ENCODE measurements around the gene NFX1. TPM values are rescaled to one million over a fixed set of nuclear protein-coding genes. Genes with fewer than 3 reads are reported as not detected.
A peak's percentile ranks its signal among the peaks of the same experiment; 100 is the strongest.

NFX1 gene
- total and polyA plus RNA-seq, 10 of the 15 experiments (the other 5 are each of a cell fraction or from before 2014, with no cell fraction given): 11.9 to 45.1 (median 36.1) TPM

DNA sequence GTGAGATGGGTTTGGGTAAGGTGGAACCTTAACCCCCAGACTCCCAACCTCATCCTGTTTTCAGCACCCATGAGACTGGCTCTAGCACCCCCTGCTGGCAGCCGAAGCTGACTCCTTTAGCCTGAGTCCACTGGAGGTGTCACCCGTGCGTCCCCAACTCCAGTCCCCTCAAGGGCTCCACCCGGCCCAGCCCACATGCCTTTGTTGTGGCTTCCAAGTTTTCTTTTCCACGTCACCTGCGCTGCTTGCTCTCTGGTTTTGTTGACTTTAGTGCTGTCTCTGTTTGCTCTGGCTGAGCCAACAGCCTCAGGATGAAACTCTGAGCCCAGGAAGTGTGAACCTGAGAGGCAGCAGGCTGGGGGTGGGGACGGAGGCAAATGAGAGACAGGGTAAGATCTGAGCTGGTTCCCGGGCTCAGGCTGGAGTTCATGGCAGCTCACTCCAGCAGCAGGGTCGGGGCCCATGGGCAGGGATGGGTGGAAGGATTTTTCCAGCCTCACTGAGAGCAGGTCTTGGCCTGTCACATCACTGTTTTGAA is 125.3 kb downstream of the NFX1 start (continued):
- TF ChIP-seq, protein P1, sequence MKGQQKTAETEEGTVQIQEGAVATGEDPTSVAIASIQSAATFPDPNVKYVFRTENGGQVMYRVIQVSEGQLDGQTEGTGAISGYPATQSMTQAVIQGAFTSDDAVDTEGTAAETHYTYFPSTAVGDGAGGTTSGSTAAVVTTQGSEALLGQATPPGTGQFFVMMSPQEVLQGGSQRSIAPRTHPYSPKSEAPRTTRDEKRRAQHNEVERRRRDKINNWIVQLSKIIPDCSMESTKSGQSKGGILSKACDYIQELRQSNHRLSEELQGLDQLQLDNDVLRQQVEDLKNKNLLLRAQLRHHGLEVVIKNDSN (IDR thresholded peaks at IDR 0.05; ENCODE audit: borderline replicate concordance, extremely low read length, insufficient read depth, low read depth, low read length): no peak
- TF ChIP-seq KAT2A (conservative IDR thresholded peaks at IDR 0.05; ENCODE audit: control insufficient read depth, low read depth, low read length) (no peak), ZBED1 (IDR thresholded peaks at IDR 0.05; ENCODE audit: borderline replicate concordance) (no peak), SPI1 (IDR thresholded peaks at IDR 0.05; ENCODE audit: borderline replicate concordance, insufficient read depth, low read depth, low read length) (no peak), CHD2 (IDR thresholded peaks at IDR 0.05; ENCODE audit: borderline replicate concordance, low read depth, low read length) (no peak), DPF2 (IDR thresholded peaks at IDR 0.05) (no peak), ESRRA (IDR thresholded peaks at IDR 0.05; ENCODE audit: low read length) (no peak), HDGF (IDR thresholded peaks at IDR 0.05) (no peak), GABPA (IDR thresholded peaks at IDR 0.05; ENCODE audit: low read depth) (no peak), CHD4 (IDR thresholded peaks at IDR 0.05) (no peak), ZNF217 (IDR thresholded peaks at IDR 0.05) (no peak), CREB1 (IDR thresholded peaks at IDR 0.05; ENCODE audit: low read depth) (no peak), NFIC (IDR thresholded peaks at IDR 0.05; ENCODE audit: low read depth, low read length) (no peak), IKZF1 (conservative IDR thresholded peaks at IDR 0.05) (peak; percentile 47; the same call in 1 of the 2 replicates)
- TF ChIP-seq, protein P2, sequence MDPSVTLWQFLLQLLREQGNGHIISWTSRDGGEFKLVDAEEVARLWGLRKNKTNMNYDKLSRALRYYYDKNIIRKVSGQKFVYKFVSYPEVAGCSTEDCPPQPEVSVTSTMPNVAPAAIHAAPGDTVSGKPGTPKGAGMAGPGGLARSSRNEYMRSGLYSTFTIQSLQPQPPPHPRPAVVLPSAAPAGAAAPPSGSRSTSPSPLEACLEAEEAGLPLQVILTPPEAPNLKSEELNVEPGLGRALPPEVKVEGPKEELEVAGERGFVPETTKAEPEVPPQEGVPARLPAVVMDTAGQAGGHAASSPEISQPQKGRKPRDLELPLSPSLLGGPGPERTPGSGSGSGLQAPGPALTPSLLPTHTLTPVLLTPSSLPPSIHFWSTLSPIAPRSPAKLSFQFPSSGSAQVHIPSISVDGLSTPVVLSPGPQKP (IDR thresholded peaks at IDR 0.05; ENCODE audit: low read depth, low read length): no peak
- TF ChIP-seq, protein P3, sequence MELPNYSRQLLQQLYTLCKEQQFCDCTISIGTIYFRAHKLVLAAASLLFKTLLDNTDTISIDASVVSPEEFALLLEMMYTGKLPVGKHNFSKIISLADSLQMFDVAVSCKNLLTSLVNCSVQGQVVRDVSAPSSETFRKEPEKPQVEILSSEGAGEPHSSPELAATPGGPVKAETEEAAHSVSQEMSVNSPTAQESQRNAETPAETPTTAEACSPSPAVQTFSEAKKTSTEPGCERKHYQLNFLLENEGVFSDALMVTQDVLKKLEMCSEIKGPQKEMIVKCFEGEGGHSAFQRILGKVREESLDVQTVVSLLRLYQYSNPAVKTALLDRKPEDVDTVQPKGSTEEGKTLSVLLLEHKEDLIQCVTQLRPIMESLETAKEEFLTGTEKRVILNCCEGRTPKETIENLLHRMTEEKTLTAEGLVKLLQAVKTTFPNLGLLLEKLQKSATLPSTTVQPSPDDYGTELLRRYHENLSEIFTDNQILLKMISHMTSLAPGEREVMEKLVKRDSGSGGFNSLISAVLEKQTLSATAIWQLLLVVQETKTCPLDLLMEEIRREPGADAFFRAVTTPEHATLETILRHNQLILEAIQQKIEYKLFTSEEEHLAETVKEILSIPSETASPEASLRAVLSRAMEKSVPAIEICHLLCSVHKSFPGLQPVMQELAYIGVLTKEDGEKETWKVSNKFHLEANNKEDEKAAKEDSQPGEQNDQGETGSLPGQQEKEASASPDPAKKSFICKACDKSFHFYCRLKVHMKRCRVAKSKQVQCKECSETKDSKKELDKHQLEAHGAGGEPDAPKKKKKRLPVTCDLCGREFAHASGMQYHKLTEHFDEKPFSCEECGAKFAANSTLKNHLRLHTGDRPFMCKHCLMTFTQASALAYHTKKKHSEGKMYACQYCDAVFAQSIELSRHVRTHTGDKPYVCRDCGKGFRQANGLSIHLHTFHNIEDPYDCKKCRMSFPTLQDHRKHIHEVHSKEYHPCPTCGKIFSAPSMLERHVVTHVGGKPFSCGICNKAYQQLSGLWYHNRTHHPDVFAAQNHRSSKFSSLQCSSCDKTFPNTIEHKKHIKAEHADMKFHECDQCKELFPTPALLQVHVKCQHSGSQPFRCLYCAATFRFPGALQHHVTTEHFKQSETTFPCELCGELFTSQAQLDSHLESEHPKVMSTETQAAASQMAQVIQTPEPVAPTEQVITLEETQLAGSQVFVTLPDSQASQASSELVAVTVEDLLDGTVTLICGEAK (IDR thresholded peaks at IDR 0.05; ENCODE audit: borderline replicate concordance): no peak
- TF ChIP-seq, protein P4, sequence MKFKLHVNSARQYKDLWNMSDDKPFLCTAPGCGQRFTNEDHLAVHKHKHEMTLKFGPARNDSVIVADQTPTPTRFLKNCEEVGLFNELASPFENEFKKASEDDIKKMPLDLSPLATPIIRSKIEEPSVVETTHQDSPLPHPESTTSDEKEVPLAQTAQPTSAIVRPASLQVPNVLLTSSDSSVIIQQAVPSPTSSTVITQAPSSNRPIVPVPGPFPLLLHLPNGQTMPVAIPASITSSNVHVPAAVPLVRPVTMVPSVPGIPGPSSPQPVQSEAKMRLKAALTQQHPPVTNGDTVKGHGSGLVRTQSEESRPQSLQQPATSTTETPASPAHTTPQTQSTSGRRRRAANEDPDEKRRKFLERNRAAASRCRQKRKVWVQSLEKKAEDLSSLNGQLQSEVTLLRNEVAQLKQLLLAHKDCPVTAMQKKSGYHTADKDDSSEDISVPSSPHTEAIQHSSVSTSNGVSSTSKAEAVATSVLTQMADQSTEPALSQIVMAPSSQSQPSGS (IDR thresholded peaks at IDR 0.05; ENCODE audit: low read length): no peak
- TF ChIP-seq, protein P5, sequence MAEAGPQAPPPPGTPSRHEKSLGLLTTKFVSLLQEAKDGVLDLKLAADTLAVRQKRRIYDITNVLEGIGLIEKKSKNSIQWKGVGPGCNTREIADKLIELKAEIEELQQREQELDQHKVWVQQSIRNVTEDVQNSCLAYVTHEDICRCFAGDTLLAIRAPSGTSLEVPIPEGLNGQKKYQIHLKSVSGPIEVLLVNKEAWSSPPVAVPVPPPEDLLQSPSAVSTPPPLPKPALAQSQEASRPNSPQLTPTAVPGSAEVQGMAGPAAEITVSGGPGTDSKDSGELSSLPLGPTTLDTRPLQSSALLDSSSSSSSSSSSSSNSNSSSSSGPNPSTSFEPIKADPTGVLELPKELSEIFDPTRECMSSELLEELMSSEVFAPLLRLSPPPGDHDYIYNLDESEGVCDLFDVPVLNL (IDR thresholded peaks at IDR 0.05; ENCODE audit: low read depth, low read length): no peak
- TF ChIP-seq, protein P6, sequence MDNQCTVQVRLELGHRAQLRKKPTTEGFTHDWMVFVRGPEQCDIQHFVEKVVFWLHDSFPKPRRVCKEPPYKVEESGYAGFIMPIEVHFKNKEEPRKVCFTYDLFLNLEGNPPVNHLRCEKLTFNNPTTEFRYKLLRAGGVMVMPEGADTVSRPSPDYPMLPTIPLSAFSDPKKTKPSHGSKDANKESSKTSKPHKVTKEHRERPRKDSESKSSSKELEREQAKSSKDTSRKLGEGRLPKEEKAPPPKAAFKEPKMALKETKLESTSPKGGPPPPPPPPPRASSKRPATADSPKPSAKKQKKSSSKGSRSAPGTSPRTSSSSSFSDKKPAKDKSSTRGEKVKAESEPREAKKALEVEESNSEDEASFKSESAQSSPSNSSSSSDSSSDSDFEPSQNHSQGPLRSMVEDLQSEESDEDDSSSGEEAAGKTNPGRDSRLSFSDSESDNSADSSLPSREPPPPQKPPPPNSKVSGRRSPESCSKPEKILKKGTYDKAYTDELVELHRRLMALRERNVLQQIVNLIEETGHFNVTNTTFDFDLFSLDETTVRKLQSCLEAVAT (IDR thresholded peaks at IDR 0.05): no peak

Data from GM12878 (cell line).